Transverse colon (tissue), 4 donors: ENCODE results near the gene SP100. TPM values are rescaled to one million over a fixed set of nuclear protein-coding genes. Genes with fewer than 3 reads are reported as not detected.
"Not testable (repeated sequence)": the region's sequence is repeated elsewhere in the genome, so short reads cannot be mapped to it uniquely, and the experiment has no call there.

Experiments
- DNase-seq: peaks from one replicate; pipeline ENCODE4 v3.0.0-alpha.2; 2019
- H3K27ac ChIP-seq, 4 donors: fragments of 200-600 bp; sonication (generic); 2 replicates each; pipeline ENCODE4 v1.5.1; 2016 to 2018; ENCODE audit warnings: inconsistent platforms in 4 of 4
- H3K27me3 ChIP-seq: fragments of 200-600 bp; sonication (generic); 2 replicates; pipeline ENCODE4 v1.5.1; 2017; ENCODE audit warnings: inconsistent platforms
- H3K36me3 ChIP-seq, 4 donors: fragments of 200-600 bp; sonication (generic); 2 replicates each; pipeline ENCODE4 v1.5.1; 2017 to 2019; ENCODE audit warnings: inconsistent platforms in 4 of 4
- H3K4me1 ChIP-seq, 4 donors: fragments of 200-600 bp; sonication (generic); 2 replicates each; pipeline ENCODE4 v1.5.1; 2017 to 2020; ENCODE audit warnings: inconsistent platforms in 4 of 4
- H3K4me3 ChIP-seq, 4 donors: fragments of 200-600 bp; sonication (generic); 1 replicate in 1 of 4; 2 replicates in 3 of 4; pipeline versions ENCODE4 v1.5.1 to v1.6.1; 2017 to 2019; ENCODE audit warnings: inconsistent platforms in 4 of 4
- H3K9me3 ChIP-seq, 2 donors: fragments of 200-600 bp; sonication (generic); 2 replicates each; pipeline ENCODE4 v1.5.1; 2017 to 2019; ENCODE audit warnings: inconsistent platforms in 2 of 2
- CTCF ChIP-seq, 5 experiments: fragments of 200-600 bp in 3 of 5; fragments of 450-650 bp in 2 of 5; sonication (generic) in 3 of 5; IDR thresholded peaks; 1 replicate in 2 of 5; 2 replicates in 3 of 5; pipeline ENCODE4 v1.5.1; 2016 to 2017; ENCODE audit warnings: antibody characterized with exemption in 5 of 5, inconsistent platforms in 3 of 5, mild to moderate bottlenecking in 2 of 5, moderate library complexity in 1 of 5
- EP300 ChIP-seq: sonication (generic); formaldehyde crosslinking; IDR thresholded peaks from one replicate; pipeline ENCODE4 v1.6.1; 2017; ENCODE audit warnings: antibody characterized with exemption, low read depth
- POLR2A ChIP-seq: fragments of 450-650 bp; IDR thresholded peaks from one replicate; pipeline ENCODE4 v1.6.1; 2016; ENCODE audit warnings: antibody characterized with exemption, mild to moderate bottlenecking, moderate library complexity
- POLR2AphosphoS5 ChIP-seq, 3 donors: sonication (generic); formaldehyde crosslinking; IDR thresholded peaks; one replicate each; pipeline ENCODE4 v1.6.1; 2016; ENCODE audit warnings: antibody characterized with exemption in 3 of 3
- WGBS, 2 donors: methylation state at CpG; one replicate each; pipeline ENCODE4 v1.1.5; 2018; ENCODE audit warnings: low coverage in 1 of 2; 5-methylcytosine and 5-hydroxymethylcytosine counted together
- in situ Hi-C, 4 donors: fragments of 200-750 bp; cut with MboI; loops; one replicate each; pipeline versions ENCODE4 v1.15.0 to v1.15.1; 2017; ENCODE audit warnings: low sequenced_read_pairs in 3 of 4, low pct_ligation_motif_present in 1 of 4, low pct_unique_long_range_greater_than_20kb in 1 of 4
- intact Hi-C: fragments of 100-400 bp; cut with DNase I; formaldehyde crosslinking; loops from one replicate; pipeline ENCODE4 v1.15.1; 2023; ENCODE audit warnings: low total_unique reads
- total RNA-seq, 4 donors: library from RNA; depleted of rRNA; stranded (reverse); fragments of >200 nt; gene quantifications; one replicate each; pipeline ENCODE4 v1.1.0, GENCODE V29; 2016

The SP100 gene
- total RNA-seq, 4 donors from 2014 or later = 44.6 to 252 (median 99.7) TPM

GRCh38 chr2:230430957-230431910, 15.2 kb downstream of the SP100 start:
- H3K4me3 ChIP-seq = no peak overlapping the region
- H3K27me3 ChIP-seq = no peaks in the 10 kb centered on the region
- no peak for TF ChIP-seq POLR2A
- TF ChIP-seq EP300 = no peak
- no peak for TF ChIP-seq CTCF (IDR thresholded peaks at IDR 0.05)
- TF ChIP-seq POLR2AphosphoS5 (IDR thresholded peaks at IDR 0.05) = no peak
- H3K4me1 ChIP-seq = peaks cover 0 to 9% (median 0%) of the 10 kb centered on the region in 4 donors
- no peak for DNase-seq
- H3K36me3 ChIP-seq = peaks cover 0 to 37% (median 7%) of the 10 kb centered on the region in 4 donors
- intact Hi-C loops = no loop called here
- in situ Hi-C loops = no loop called here
- H3K9me3 ChIP-seq = peaks cover 9% of the 10 kb centered on the region in 2 donors
- no peak overlapping the region for H3K27ac ChIP-seq
- 100% methylated on average over 1 of the region's 1 CpG; no CpG with 5 or more reads in 1 of the 2 donors for WGBS, 2 donors

- no peak for DNase-seq
- no peaks in the 10 kb centered on the region for H3K27me3 ChIP-seq
- TF ChIP-seq POLR2A (no peak), EP300 (no peak), POLR2AphosphoS5 (IDR thresholded peaks at IDR 0.05) (no peak), CTCF (IDR thresholded peaks at IDR 0.05) (no peak)
- H3K4me3 ChIP-seq = no peak overlapping the region
- peaks cover 2 to 5% of the 10 kb centered on the region in 2 donors for H3K9me3 ChIP-seq
- WGBS, 2 donors = 86 to 91% methylated on average over 4 of the region's 4 CpGs
- intact Hi-C loops = no loop called here
- peaks cover 0 to 8% (median 0%) of the 10 kb centered on the region in 4 donors for H3K4me1 ChIP-seq
- no peak overlapping the region for H3K27ac ChIP-seq
- peaks cover 0 to 15% (median 0%) of the 10 kb centered on the region in 4 donors for H3K36me3 ChIP-seq
- in situ Hi-C loops = no loop called here
Measured at GRCh38 chr2:230434677-230435324, 18.8 kb downstream of the SP100 start.

- H3K27ac ChIP-seq = no peak overlapping the region
- 89 to 96% methylated on average over 2 of the region's 2 CpGs for WGBS, 2 donors
- H3K9me3 ChIP-seq = peaks cover 0 to 5% of the 10 kb centered on the region in 2 donors
- no peak for DNase-seq
- peaks cover 0 to 13% (median 0%) of the 10 kb centered on the region in 4 donors for H3K4me1 ChIP-seq
- TF ChIP-seq POLR2AphosphoS5 (IDR thresholded peaks at IDR 0.05) = no peak
- in situ Hi-C loops = no loop called here
- H3K27me3 ChIP-seq = no peaks in the 10 kb centered on the region
- intact Hi-C loops = no loop called here
- peaks cover 0 to 12% (median 0%) of the 10 kb centered on the region in 4 donors for H3K36me3 ChIP-seq
- no peak overlapping the region for H3K4me3 ChIP-seq
Measured at GRCh38 chr2:230435431-230435830, 19.4 kb downstream of the SP100 start.

GRCh38 chr2:230439121-230439520, 23.1 kb downstream of the SP100 start:
- H3K9me3 ChIP-seq, H3K27me3 ChIP-seq, in situ Hi-C loops, DNase-seq, intact Hi-C loops, H3K4me3 ChIP-seq: not testable (repeated sequence)
- Histone ChIP-seq H3K27ac (peak overlapping the region in 1 of 4 donors; percentile 45), H3K4me1 (peaks cover 0 to 16% (median 0%) of the 10 kb centered on the region in 4 donors), H3K36me3 (peaks cover 0 to 22% (median 3%) of the 10 kb centered on the region in 4 donors)

GRCh38 chr2:230439590-230439989, 23.6 kb downstream of the SP100 start:
- 46 to 63% methylated on average over 2 of the region's 2 CpGs for WGBS, 2 donors
- intact Hi-C loops = no loop called here
- peaks cover 0 to 27% (median 6%) of the 10 kb centered on the region in 4 donors for H3K36me3 ChIP-seq

More at GRCh38 chr2:230439590-230439989, 23.6 kb downstream of the SP100 start:
- TF ChIP-seq EP300 = no peak
- TF ChIP-seq POLR2A = no peak
- no peak for TF ChIP-seq CTCF (IDR thresholded peaks at IDR 0.05)
- no peak for TF ChIP-seq POLR2AphosphoS5 (IDR thresholded peaks at IDR 0.05)
- Histone ChIP-seq H3K9me3 (peaks cover 0 to 5% of the 10 kb centered on the region in 2 donors), H3K27ac (peak overlapping the region in 2 of 4 donors; percentile 1 to 45), H3K4me3 (no peak overlapping the region), H3K4me1 (peaks cover 0 to 16% (median 0%) of the 10 kb centered on the region in 4 donors), H3K27me3 (no peaks in the 10 kb centered on the region)
- no peak for DNase-seq
- in situ Hi-C loops = no loop called here
